Kidney glomerular epithelial cell (primary cell): ENCODE measurements around the gene NPHS1.
"Not testable (repeated sequence)": the region's sequence is repeated elsewhere in the genome, so short reads cannot be mapped to it uniquely, and the experiment has no call there.

Source experiments
- DNase-seq: peaks from one replicate; lab custom pipeline; 2025; lab: John Stamatoyannopoulos, UW

Gene NPHS1

GRCh38 chr19:35848486-35848885 is 3.8 kb downstream of the NPHS1 start:
- DNase-seq, result no peak

DNA sequence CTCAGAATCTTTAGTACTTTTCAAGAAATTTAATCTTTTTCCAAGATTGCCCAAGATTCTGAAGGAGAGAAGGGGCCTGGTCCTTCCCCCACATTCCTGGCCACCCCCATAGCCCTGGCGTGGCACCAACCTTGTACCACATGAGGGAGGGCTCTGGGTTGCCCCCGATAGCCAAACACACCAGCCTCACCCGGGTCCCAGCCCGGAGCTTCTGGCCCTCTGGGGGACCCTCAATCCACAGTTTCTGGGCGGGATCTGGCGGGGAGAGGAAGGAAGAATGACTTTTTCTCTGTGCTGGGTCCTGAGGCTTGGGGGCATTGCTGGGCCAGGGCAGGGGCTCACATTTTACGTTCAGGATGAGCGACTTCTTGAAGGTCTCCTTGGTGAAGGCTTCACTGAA is 4.4 kb downstream of the NPHS1 start:
- no peak for DNase-seq

GRCh38 chr19:35846038-35846668 is 6.2 kb downstream of the NPHS1 start:
- no peak for DNase-seq

- no peak for DNase-seq
These were observed 6.9 kb downstream of the NPHS1 start for GRCh38 chr19:35845215-35846037.

DNA sequence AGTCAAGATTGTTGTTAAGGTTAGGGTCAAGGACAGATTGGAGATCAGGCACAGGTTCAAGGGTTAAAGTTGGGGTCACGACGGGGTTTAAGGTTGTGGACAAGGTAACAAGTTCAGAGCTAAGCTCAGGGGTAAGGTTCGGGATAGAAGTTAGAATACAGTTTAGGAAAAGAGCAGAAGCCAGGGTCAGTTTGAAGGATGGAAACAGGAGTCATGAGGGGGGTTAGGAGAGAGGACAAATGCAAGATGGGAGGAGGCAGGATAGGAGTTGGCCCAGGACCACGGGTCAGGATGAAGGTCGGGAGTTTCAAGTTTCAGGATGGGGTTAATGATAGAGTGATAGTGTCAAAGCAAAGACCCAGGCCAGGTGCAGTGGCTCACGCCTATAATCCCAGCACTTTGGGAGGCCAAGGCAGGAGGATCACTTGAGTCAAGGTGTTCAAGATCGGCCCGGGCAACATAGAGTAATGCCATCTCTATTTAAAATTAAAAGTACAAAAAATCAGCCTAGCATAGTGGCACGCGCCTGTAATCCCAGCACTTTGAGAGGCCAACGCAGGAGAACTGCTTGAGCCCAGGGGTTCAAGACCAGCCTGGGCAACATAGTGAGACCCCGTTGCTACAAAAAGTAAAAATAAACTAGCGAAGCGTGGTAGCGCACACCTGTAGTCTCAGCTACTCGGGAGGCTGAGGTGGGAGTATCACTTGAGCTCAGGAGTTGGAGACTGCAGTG is 7.7 kb downstream of the NPHS1 start:
- no peak for DNase-seq

DNA sequence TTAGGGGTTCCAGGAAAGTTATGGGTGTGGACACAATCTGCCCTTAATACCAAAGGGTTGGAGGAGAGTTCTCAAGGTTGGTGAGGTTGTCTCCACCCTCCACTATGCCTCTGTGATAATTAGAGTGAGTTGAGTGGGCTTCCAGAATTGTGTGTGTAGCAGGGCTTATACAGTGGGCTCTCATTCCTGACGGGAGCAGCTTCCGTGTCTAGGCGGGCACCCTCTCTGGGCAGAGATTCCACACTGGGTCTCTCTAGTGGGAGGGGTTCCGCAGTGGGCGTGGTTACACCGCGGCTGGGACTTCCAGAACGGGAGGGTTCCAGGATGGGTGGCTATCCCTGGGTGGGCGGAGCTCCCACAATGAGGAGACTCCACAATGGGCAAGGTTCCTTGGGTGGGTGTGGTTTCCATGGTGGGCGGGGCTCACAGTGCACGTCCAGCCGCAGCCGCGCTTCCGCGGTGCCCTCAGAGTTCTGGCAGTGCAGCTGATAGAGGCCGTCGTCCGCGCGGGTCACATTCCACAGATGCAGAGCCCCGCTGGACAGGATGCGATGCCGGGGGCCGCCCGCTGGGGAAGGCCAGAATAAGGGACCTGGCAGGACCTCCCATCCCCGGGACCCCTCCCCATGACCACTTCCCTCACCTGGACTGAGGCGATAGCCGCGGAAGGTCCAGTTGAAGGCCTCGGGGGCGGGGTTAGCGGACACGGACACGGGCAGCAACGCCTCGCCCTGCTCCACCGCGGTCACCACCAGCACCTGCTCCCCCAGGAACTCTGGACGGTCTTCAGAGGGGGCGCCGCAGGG is 8.4 kb downstream of the NPHS1 start:
- DNase-seq, result no peak

DNA sequence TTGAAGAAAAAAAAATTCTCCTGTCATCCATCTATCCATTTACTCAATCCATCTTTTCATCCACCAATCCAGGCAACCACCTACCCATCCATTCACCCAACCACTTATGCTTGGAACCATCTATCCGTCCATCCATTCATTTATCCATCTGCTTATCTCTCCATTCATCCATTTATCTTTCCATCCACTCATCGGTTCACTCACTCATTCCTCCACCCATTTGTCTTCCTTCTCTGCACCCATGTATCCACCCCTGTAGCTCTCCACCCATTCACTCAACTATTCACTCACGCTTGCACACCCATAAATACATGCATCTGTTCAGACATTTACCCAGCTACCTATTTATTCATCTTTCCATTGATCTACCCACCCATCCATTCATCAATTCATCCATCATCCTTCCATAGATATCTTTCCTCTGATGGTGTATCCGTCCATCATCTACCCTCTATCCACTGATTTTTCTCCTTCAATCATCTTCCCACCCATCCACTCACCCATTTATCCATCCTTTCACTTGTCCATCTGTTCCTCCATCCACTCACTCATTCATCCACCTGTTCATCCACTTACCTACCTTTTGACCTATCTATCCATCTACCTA is 9.5 kb downstream of the NPHS1 start:
- DNase-seq, result no peak

- no peak for DNase-seq
These were observed 10.2 kb downstream of the NPHS1 start for GRCh38 chr19:35841961-35842595.

DNA sequence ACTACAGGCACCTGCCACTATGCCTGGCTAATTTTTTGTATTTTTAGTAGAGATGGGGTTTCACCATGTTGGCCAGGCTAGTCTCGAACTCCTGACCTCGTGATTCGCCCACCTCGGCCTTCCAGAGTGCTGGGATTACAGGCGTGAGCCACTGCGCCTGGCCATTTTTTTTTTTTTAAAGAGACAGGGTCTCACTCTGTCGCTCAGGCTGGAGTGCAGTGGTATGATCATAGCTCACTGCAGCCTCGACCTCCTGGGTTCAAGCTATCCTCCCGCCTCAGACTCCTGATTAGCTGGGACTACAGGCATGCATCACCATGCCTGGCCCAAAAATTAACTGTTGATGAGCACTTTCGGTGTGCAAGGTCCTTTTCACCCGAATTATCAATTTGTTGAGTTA is 16.2 kb downstream of the NPHS1 start:
- DNase-seq, result not testable (repeated sequence)

- no peak for DNase-seq
These were observed 18.3 kb downstream of the NPHS1 start for GRCh38 chr19:35833972-35834371.

DNA sequence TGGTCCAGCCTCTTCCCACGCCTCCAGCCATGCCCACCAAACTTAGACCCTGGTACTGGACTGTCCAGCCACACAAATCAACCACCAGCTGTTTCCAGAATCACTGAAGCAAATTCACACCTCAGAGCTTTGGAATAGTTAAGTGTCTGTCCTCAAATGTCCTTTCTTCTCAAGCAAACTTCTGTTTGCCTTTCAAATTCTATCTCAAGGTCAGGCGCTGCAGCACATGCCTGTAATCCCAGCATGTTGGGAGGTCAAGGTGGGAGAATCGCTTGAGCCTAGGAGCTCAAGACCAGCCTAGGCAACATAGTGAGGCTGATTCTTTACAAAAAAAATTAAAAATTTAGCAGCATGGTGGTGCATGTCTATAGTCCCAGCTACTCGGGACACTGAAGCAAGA is 20.2 kb downstream of the NPHS1 start:
- no peak for DNase-seq

- DNase-seq, result no peak
These were observed 21.3 kb downstream of the NPHS1 start for GRCh38 chr19:35830986-35831385.

DNA sequence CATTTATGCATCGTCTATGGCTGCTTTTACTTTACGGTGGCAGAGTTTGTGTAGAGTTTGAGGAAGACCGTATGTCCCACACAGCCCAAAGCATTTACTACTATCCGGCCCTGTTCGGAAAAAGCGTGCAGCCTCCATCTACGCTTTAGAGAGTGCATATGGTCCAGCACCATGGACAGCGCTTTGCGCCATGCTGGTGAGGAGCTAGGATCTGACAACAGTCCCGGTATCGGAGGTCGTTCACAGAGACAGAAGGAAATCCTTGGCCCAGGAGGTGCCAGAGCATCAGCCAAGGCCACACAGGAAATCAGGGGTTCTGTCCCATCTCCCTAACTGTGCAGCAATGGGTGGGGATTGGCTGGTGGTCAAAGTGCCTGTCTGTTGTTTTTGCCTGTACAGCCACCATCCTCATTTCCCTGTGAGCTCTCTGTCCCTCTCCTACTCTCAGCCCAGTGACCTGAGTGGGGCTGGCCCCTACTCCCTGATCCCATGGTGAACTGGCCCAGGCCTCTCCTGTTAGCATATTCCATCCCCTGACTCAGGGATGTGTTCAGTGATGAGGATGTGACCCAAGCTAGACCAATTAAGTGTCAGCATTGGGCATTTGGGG is 23.5 kb downstream of the NPHS1 start:
- DNase-seq, result peak; percentile 33

DNA sequence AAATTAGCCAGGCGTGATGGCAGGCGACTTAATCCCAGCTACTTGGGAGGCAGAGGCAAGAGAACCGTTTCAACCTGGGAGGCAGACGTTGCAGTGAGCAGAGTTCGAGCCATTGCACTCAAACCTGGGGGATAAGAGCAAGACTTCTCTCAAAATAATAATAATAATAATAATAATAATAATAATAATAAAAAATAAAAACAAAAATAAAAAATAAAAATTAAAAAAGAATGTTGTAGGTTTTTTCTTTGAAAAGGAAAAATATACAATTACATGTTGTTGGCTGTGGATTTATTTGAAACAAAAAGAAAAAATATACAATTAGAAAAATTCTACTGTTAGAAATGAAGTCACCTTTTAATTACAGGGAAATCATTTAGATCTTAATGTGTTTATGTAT is 28.2 kb downstream of the NPHS1 start:
- no peak for DNase-seq

- no peak for DNase-seq
These were observed 29.7 kb downstream of the NPHS1 start for GRCh38 chr19:35822579-35822978.

DNA sequence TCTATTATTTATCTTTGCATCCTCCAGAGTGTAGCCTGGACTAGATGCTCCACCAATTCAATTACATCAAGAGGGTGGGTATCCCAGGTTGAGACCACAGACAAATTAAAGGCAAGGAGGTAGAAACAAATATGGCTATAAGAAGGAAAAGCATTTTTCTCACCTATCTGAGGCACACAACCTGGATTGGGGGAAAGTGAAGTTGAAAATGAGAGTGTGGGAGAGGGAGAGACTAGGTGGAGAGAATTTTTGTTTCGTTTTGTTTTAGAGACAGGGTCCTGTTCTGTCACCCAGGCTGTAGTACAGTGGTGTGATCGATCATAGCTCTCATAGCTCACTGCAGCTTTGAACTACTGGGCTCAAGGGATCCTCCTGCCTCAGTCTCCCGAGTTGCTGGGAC is 33.9 kb downstream of the NPHS1 start:
- DNase-seq, result no peak

DNA sequence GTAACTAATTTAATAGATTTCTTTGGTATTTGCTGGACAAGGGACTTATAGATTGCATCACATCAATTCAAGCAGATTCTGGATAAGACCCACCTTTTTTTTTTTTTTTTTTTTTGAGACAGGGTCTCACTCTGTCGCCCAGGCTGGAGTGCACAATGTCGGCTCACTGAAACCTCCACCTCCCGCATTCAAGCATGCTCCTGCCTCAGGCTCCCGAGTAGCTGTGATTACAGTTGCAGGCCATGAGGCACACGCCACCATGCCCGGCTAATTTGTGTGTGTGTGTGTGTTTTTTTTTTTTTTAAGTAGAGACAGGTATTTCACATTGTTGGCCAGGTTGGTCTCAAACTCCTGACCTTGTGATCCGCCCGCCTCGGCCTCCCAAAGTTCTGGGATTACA is 35.5 kb downstream of the NPHS1 start:
- DNase-seq, result no peak

GRCh38 chr19:35816262-35816661 is 36.0 kb downstream of the NPHS1 start:
- no peak for DNase-seq

DNA sequence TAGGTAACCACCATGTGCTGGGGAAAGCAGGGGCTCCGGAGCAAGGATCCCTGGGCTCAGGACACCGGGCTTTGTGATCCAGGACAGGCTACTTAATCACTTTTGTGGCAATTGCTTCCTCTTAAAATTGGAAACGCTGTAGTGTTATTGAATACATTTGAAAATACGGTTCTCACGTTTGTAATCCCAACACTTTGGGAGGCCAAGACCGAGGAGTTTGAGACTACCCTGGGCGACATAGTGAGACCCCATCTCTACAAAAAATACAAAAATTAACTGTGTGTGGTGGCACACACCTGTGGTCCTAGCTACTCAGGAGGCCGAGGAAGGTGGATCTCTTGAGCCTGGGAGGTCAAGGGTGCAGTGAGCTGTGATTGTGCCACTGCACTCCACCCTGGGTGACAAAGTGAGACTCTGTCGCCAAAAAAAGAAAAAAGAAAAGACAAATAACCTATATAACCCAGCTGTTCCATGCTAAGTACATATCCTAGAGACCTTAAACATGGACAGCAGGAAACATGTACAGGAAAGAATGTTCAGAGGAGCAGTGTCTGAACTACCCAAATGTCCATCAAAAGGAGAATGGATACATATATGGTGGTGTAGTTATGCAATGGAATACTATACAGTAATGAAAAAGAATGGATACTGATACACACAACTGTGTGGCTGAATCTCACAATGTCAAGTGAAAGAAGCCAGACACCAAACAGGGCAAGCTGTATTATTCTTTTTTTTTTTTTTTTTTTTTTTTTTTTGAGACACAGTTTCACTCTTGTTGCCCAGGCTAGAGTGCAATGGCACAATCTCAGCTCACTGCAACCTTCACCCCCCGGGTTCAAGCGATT is 39.0 kb downstream of the NPHS1 start:
- no peak for DNase-seq
